Neuronal stem cell (in vitro differentiated cells): ENCODE data around the gene POLR3G.

Source experiments
- DNase-seq: peaks from one replicate; pipeline ENCODE4 v3.0.0-alpha.2; 2013; ENCODE audit warnings: low spot score
- H2AFZ ChIP-seq: one replicate; pipeline ENCODE4 v1.6.1; 2013; ENCODE audit warnings: mild to moderate bottlenecking, low read length, inconsistent platforms
- H2AK5ac ChIP-seq: 2 replicates; pipeline ENCODE4 v1.6.1; 2013; ENCODE audit warnings: low read depth, mild to moderate bottlenecking, inconsistent platforms, low read length, moderate library complexity, mixed read lengths
- H2BK120ac ChIP-seq: 2 replicates; pipeline ENCODE4 v1.6.1; 2013; ENCODE audit warnings: low read depth, mild to moderate bottlenecking, inconsistent platforms, low read length, moderate library complexity, mixed read lengths
- H2BK12ac ChIP-seq: one replicate; pipeline ENCODE4 v1.6.1; 2013; ENCODE audit warnings: low read length, inconsistent platforms
- H2BK15ac ChIP-seq: 2 replicates; pipeline ENCODE4 v1.6.1; 2013; ENCODE audit warnings: mild to moderate bottlenecking, low read length, inconsistent platforms, mixed read lengths
- H2BK5ac ChIP-seq: one replicate; pipeline ENCODE4 v1.6.1; 2013; ENCODE audit warnings: inconsistent platforms, mild to moderate bottlenecking, low read length, moderate library complexity
- H3K14ac ChIP-seq: one replicate; pipeline ENCODE4 v1.6.1; 2013; ENCODE audit warnings: low read length, inconsistent platforms
- H3K18ac ChIP-seq: 2 replicates; pipeline ENCODE4 v1.6.1; 2013; ENCODE audit warnings: low read length, inconsistent platforms
- H3K23ac ChIP-seq: 2 replicates; pipeline ENCODE4 v1.6.1; 2013; ENCODE audit warnings: low read depth, mild to moderate bottlenecking, mixed read lengths, low read length, inconsistent platforms; ENCODE audit not compliant: poor library complexity
- H3K27ac ChIP-seq: replicated peaks from 3 replicates; pipeline ENCODE4 v1.5.1; 2013; ENCODE audit warnings: low read length, inconsistent platforms
- H3K27me3 ChIP-seq, 3 experiments: 2 replicates each; pipeline ENCODE4 v1.6.1; 2013; ENCODE audit warnings: low read length in 3 of 3, mild to moderate bottlenecking in 2 of 3, inconsistent platforms in 1 of 3, low read depth in 1 of 3, mixed read lengths in 1 of 3, moderate library complexity in 1 of 3; ENCODE audit not compliant: control insufficient read depth in 3 of 3, insufficient read depth in 3 of 3
- H3K36me3 ChIP-seq, 2 donors: replicated peaks in 1 of 2; 2 replicates each; pipeline ENCODE4 v1.6.1; 2013; ENCODE audit warnings: low read length in 2 of 2; ENCODE audit not compliant: control insufficient read depth in 2 of 2, insufficient read depth in 2 of 2
- H3K4ac ChIP-seq: 2 replicates; pipeline ENCODE4 v1.6.1; 2013; ENCODE audit warnings: inconsistent platforms, mild to moderate bottlenecking, low read length, moderate library complexity
- H3K4me1 ChIP-seq, 2 donors: 1 replicate in 1 of 2; 2 replicates in 1 of 2; pipeline ENCODE4 v1.6.1; 2013; ENCODE audit warnings: low read length in 2 of 2, low read depth in 1 of 2; ENCODE audit not compliant: control insufficient read depth in 2 of 2, insufficient read depth in 1 of 2
- H3K4me2 ChIP-seq: one replicate; pipeline ENCODE4 v1.6.1; 2013; ENCODE audit warnings: mild to moderate bottlenecking, low read length, inconsistent platforms; ENCODE audit not compliant: insufficient read depth, poor library complexity, severe bottlenecking
- H3K4me3 ChIP-seq, 2 donors: 2 replicates each; pipeline ENCODE4 v1.5.1; 2013; ENCODE audit warnings: low read length in 2 of 2, mild to moderate bottlenecking in 2 of 2, inconsistent platforms in 1 of 2, moderate library complexity in 1 of 2
- H3K79me1 ChIP-seq: one replicate; pipeline ENCODE4 v1.6.1; 2013; ENCODE audit warnings: low read depth, mild to moderate bottlenecking, inconsistent platforms, low read length, moderate library complexity
- H3K9ac ChIP-seq: one replicate; pipeline ENCODE4 v1.6.1; 2013; ENCODE audit warnings: mild to moderate bottlenecking, low read depth, low read length, inconsistent platforms; ENCODE audit not compliant: poor library complexity
- H3K9me3 ChIP-seq, 2 donors: replicated peaks in 1 of 2; 2 replicates each; pipeline versions ENCODE3 to v1.6.1; 2013; ENCODE audit warnings: low read length in 2 of 2, mild to moderate bottlenecking in 2 of 2, inconsistent platforms in 1 of 2, low read depth in 1 of 2, mixed read lengths in 1 of 2, moderate library complexity in 1 of 2; ENCODE audit not compliant: control insufficient read depth in 2 of 2, insufficient read depth in 1 of 2
- H4K8ac ChIP-seq: one replicate; pipeline ENCODE4 v1.6.1; 2013; ENCODE audit warnings: low read depth, mild to moderate bottlenecking, inconsistent platforms, low read length, moderate library complexity
- H4K91ac ChIP-seq: one replicate; pipeline ENCODE4 v1.6.1; 2013; ENCODE audit warnings: low read length, low read depth, mild to moderate bottlenecking, inconsistent platforms; ENCODE audit not compliant: poor library complexity
- WGBS, 2 donors: extraction: QIAGEN DNeasy Blood & Tissue Kit; methylation state at CpG; one replicate each; pipeline ENCODE4 v1.1.7; 2013; ENCODE audit warnings: missing lambda C conversion rate in 2 of 2, mixed read lengths in 1 of 2; ENCODE audit not compliant: insufficient read length in 2 of 2, insufficient replicate concordance in 1 of 2; ENCODE audit errors: extremely low coverage in 2 of 2; 5-methylcytosine and 5-hydroxymethylcytosine counted together

The POLR3G gene

DNA sequence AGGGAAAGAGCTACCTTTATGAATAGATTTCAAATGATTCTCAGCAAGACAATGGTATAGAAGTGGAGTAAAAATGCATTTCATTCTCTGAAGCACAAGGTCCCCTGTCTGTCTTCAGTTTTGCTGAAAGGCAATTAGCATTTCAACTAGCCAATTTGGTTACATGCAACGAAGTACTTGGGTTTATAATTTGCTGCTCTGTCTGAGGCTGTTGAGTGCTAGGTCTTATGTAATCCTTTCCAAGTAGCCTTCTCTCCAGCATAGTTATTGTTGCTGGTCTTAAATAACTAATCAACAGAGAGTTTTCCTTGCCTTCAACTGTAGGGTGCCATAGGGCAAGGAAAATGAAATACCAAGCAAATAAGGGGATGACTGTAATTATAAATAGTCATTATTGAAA lies 88.4 kb downstream of the POLR3G start:
- H3K18ac ChIP-seq, result no peak overlapping the region
- no peaks in the 10 kb centered on the region for H3K36me3 ChIP-seq
- WGBS, 2 donors, result no CpG with 5 or more reads among the region's 1 CpG
- H2AFZ ChIP-seq, result no peak overlapping the region
- H4K91ac ChIP-seq, result no peak overlapping the region
- H3K79me1 ChIP-seq, result no peaks in the 10 kb centered on the region
- H3K9ac ChIP-seq, result no peak overlapping the region
- peaks cover 3 to 29% of the 10 kb centered on the region in 2 donors for H3K4me1 ChIP-seq
- no peak overlapping the region for H2AK5ac ChIP-seq
- H3K14ac ChIP-seq, result no peak overlapping the region
- no peak overlapping the region for H3K23ac ChIP-seq
- H2BK5ac ChIP-seq, result no peak overlapping the region
- H3K27me3 ChIP-seq, result no peaks in the 10 kb centered on the region
- H2BK120ac ChIP-seq, result no peak overlapping the region
- no peak for DNase-seq
- peaks cover 0 to 32% of the 10 kb centered on the region in 2 donors for H3K9me3 ChIP-seq
- H3K4ac ChIP-seq, result no peak overlapping the region
- H2BK15ac ChIP-seq, result no peak overlapping the region
- H3K4me3 ChIP-seq, result no peak overlapping the region
- H3K27ac ChIP-seq, result no peak overlapping the region
- H2BK12ac ChIP-seq, result no peak overlapping the region
- H4K8ac ChIP-seq, result no peak overlapping the region
- H3K4me2 ChIP-seq, result no peak overlapping the region
